ENCODE data around the gene MRPL14. TPM values are rescaled to one million over a fixed set of nuclear protein-coding genes. Genes with fewer than 3 reads are reported as not detected.
A peak's percentile ranks its signal among the peaks of the same experiment; 100 is the strongest.

Gene MRPL14
- total and polyA plus RNA-seq, 9 of the 15 experiments (the other 6 are each of a cell fraction or from before 2014, with no cell fraction given), result 126 to 424 (median 165) TPM

GRCh38 chr6:44086931-44087574, 40.2 kb downstream of the MRPL14 start:
- DNase-seq (ENCODE audit: extremely low read depth in 1 of 4, low spot score in 3 of 4) (no peak), FAIRE-seq (no peak), ATAC-seq (no peak)
- Histone ChIP-seq H3K27ac (ENCODE audit: extremely low read depth, low read depth, low read length) (no peak overlapping the region), H3K9me3 (replicated peaks; ENCODE audit: control insufficient read depth, insufficient read depth, low read depth, low read length) (no peaks in the 10 kb centered on the region), H4K20me1 (replicated peaks; ENCODE audit: control insufficient read depth, insufficient read depth, low read length) (no peaks in the 10 kb centered on the region; the same call in 1 of the 2 replicates), H3K4me1 (replicated peaks in 1 of 2; ENCODE audit: control insufficient read depth in 2 of 2, insufficient read depth in 2 of 2, low read length in 2 of 2) (peaks cover 7 to 12% of the 10 kb centered on the region in 2 experiments; a peak in 4 of 5 replicates), H3K4me2 (ENCODE audit: insufficient read depth, low read length) (no peak overlapping the region), H3K79me2 (ENCODE audit: control insufficient read depth, insufficient read depth, low read length) (no peaks in the 10 kb centered on the region), H3K9me1 (ENCODE audit: control insufficient read depth, insufficient read depth, low read length) (no peaks in the 10 kb centered on the region), H3K27me3 (ENCODE audit: control insufficient read depth in 2 of 2, insufficient read depth in 2 of 2, low read length in 2 of 2) (no peaks in the 10 kb centered on the region; a peak in 1 of 5 replicates), H3K9ac (ENCODE audit: insufficient read depth in 1 of 2, low read depth in 2 of 2, low read length in 2 of 2) (peak overlapping the region in 1 of 2 experiments; percentile 85; a peak in 2 of 4 replicates), H3K36me3 (ENCODE audit: control insufficient read depth, insufficient read depth, low read length) (peaks cover 26% of the 10 kb centered on the region; the same call in 2 of the 3 replicates), H2AFZ (ENCODE audit: low read depth, low read length) (no peak overlapping the region), H3K4me3 (no peak overlapping the region)
- POLR2A ChIA-PET, result interaction anchor here (0.6 to 1.7 kb wide), 6 partner anchors 14 to 436 kb away, joined by 3 to 4 read pairs (median 3); no protein-coding TSS in a partner anchor
- CTCF ChIA-PET (ENCODE audit: low intra/inter-chr PET ratio), result no interaction called here
- intact Hi-C loops (cut with micrococcal nuclease) (no loop called here), in situ Hi-C loops (cut with MboI) (no loop called here)
- whole genome bisulfite sequencing (ENCODE audit: insufficient coverage, low coverage, missing lambda C conversion rate), result 47% methylated on average over 9 of the region's 9 CpGs
- no TSS peak for BruUV-seq (replicated peaks)
- TF ChIP-seq NFIC (IDR thresholded peaks at IDR 0.05), result peak; percentile 70
- 0 out of 2 replicates have a peak, but pooled peaks have one; percentile 7 for TF ChIP-seq ZNF121 (CRISPR knock-in tag; conservative IDR thresholded peaks at IDR 0.05)
- TF ChIP-seq POLR2G (IDR thresholded peaks at IDR 0.05; ENCODE audit: low read depth, low read length), result 0 out of 2 replicates have a peak, but pooled peaks have one; percentile 25
- TF ChIP-seq MCM7 (IDR thresholded peaks at IDR 0.05), result no peak
- no peak for TF ChIP-seq TAF1 (IDR thresholded peaks at IDR 0.05; ENCODE audit: control insufficient read depth, extremely low read depth, insufficient read depth, low read length, severe bottlenecking)

Data from K562 (cell line).